Rectal smooth muscle tissue (tissue), 1 donor: ENCODE measurements around the gene PCCA.

Experiments used
- H3K27ac ChIP-seq: one replicate; pipeline ENCODE4 v1.7.0; 2013; ENCODE audit warnings: low read depth, low read length, inconsistent platforms
- H3K27me3 ChIP-seq: one replicate; pipeline ENCODE4 v1.7.0; 2013; ENCODE audit warnings: low read length; ENCODE audit not compliant: control insufficient read depth, insufficient read depth
- H3K36me3 ChIP-seq: one replicate; pipeline ENCODE4 v1.7.0; 2013; ENCODE audit warnings: low read length; ENCODE audit not compliant: control insufficient read depth, insufficient read depth
- H3K4me1 ChIP-seq: one replicate; pipeline ENCODE4 v1.7.0; 2013; ENCODE audit warnings: low read length; ENCODE audit not compliant: control insufficient read depth, insufficient read depth
- H3K4me3 ChIP-seq: one replicate; pipeline ENCODE4 v1.7.0; 2013; ENCODE audit warnings: low read length
- H3K9ac ChIP-seq: one replicate; pipeline ENCODE4 v1.7.0; 2013; ENCODE audit warnings: low read length

Gene PCCA

GRCh38 chr13:100397627-100398026 lies 308.7 kb downstream of the PCCA start:
- Histone ChIP-seq H3K36me3 (no peaks in the 10 kb centered on the region), H3K4me3 (no peak overlapping the region), H3K27ac (no peak overlapping the region), H3K9ac (no peak overlapping the region), H3K4me1 (no peaks in the 10 kb centered on the region), H3K27me3 (no peaks in the 10 kb centered on the region)

GRCh38 chr13:100398360-100398759 lies 309.5 kb downstream of the PCCA start:
- Histone ChIP-seq H3K4me1 (no peaks in the 10 kb centered on the region), H3K9ac (no peak overlapping the region), H3K4me3 (no peak overlapping the region), H3K27me3 (no peaks in the 10 kb centered on the region), H3K27ac (no peak overlapping the region), H3K36me3 (no peaks in the 10 kb centered on the region)

- H3K36me3 ChIP-seq, result no peaks in the 10 kb centered on the region
- no peaks in the 10 kb centered on the region for H3K27me3 ChIP-seq
- H3K27ac ChIP-seq, result no peak overlapping the region
- H3K4me1 ChIP-seq, result no peaks in the 10 kb centered on the region
- no peak overlapping the region for H3K9ac ChIP-seq
- no peak overlapping the region for H3K4me3 ChIP-seq
Measured at GRCh38 chr13:100399455-100399854, 310.6 kb downstream of the PCCA start.

GRCh38 chr13:100403675-100404074 lies 314.8 kb downstream of the PCCA start:
- Histone ChIP-seq H3K27me3 (no peaks in the 10 kb centered on the region), H3K9ac (no peak overlapping the region)

GRCh38 chr13:100409132-100409531 lies 320.2 kb downstream of the PCCA start:
- peaks cover 4% of the 10 kb centered on the region for H3K36me3 ChIP-seq
- H3K4me1 ChIP-seq, result no peaks in the 10 kb centered on the region
- H3K27me3 ChIP-seq, result no peaks in the 10 kb centered on the region
- no peak overlapping the region for H3K4me3 ChIP-seq
- H3K9ac ChIP-seq, result no peak overlapping the region
- H3K27ac ChIP-seq, result no peak overlapping the region

More at GRCh38 chr13:100403675-100404074, 314.8 kb downstream of the PCCA start:
- H3K4me1 ChIP-seq, result no peaks in the 10 kb centered on the region
- no peak overlapping the region for H3K4me3 ChIP-seq
- no peak overlapping the region for H3K27ac ChIP-seq
- H3K36me3 ChIP-seq, result peaks cover 4% of the 10 kb centered on the region

GRCh38 chr13:100423375-100423774 lies 334.5 kb downstream of the PCCA start:
- Histone ChIP-seq H3K27me3 (no peaks in the 10 kb centered on the region), H3K4me1 (no peaks in the 10 kb centered on the region), H3K9ac (no peak overlapping the region), H3K4me3 (no peak overlapping the region), H3K27ac (no peak overlapping the region), H3K36me3 (peaks cover 3% of the 10 kb centered on the region)

- Histone ChIP-seq H3K4me3 (no peak overlapping the region), H3K27me3 (no peaks in the 10 kb centered on the region), H3K4me1 (no peaks in the 10 kb centered on the region), H3K36me3 (peaks cover 5% of the 10 kb centered on the region), H3K27ac (no peak overlapping the region), H3K9ac (no peak overlapping the region)
Measured at GRCh38 chr13:100428986-100429385, 340.1 kb downstream of the PCCA start.

- H3K4me3 ChIP-seq, result no peak overlapping the region
- no peak overlapping the region for H3K27ac ChIP-seq
- H3K27me3 ChIP-seq, result no peaks in the 10 kb centered on the region
- H3K9ac ChIP-seq, result no peak overlapping the region
- no peaks in the 10 kb centered on the region for H3K4me1 ChIP-seq
- peaks cover 4% of the 10 kb centered on the region for H3K36me3 ChIP-seq
Measured at GRCh38 chr13:100432611-100433010, 343.7 kb downstream of the PCCA start.

GRCh38 chr13:100433475-100433874 lies 344.6 kb downstream of the PCCA start:
- H3K4me1 ChIP-seq, result no peaks in the 10 kb centered on the region
- H3K36me3 ChIP-seq, result peaks cover 4% of the 10 kb centered on the region
- no peaks in the 10 kb centered on the region for H3K27me3 ChIP-seq
- no peak overlapping the region for H3K4me3 ChIP-seq
- no peak overlapping the region for H3K9ac ChIP-seq
- H3K27ac ChIP-seq, result no peak overlapping the region

- H3K27me3 ChIP-seq, result no peaks in the 10 kb centered on the region
- no peaks in the 10 kb centered on the region for H3K4me1 ChIP-seq
- no peak overlapping the region for H3K4me3 ChIP-seq
- H3K27ac ChIP-seq, result no peak overlapping the region
- peaks cover 4% of the 10 kb centered on the region for H3K36me3 ChIP-seq
- H3K9ac ChIP-seq, result no peak overlapping the region
Measured at GRCh38 chr13:100434010-100434763, 345.3 kb downstream of the PCCA start.

GRCh38 chr13:100436099-100436498 lies 347.2 kb downstream of the PCCA start:
- no peak overlapping the region for H3K27ac ChIP-seq
- H3K27me3 ChIP-seq, result no peaks in the 10 kb centered on the region
- H3K4me1 ChIP-seq, result no peaks in the 10 kb centered on the region
- peaks cover 2% of the 10 kb centered on the region for H3K36me3 ChIP-seq
- H3K4me3 ChIP-seq, result no peak overlapping the region
- H3K9ac ChIP-seq, result no peak overlapping the region

- Histone ChIP-seq H3K9ac (no peak overlapping the region), H3K27me3 (no peaks in the 10 kb centered on the region), H3K36me3 (peaks cover 2% of the 10 kb centered on the region), H3K27ac (no peak overlapping the region), H3K4me3 (no peak overlapping the region), H3K4me1 (no peaks in the 10 kb centered on the region)
Measured at GRCh38 chr13:100438059-100438788, 349.3 kb downstream of the PCCA start.
